ENCODE measurements around the gene TEX48. TPM values are rescaled to one million over a fixed set of nuclear protein-coding genes. Genes with fewer than 3 reads are reported as not detected.

The TEX48 gene
- polyA plus RNA-seq, 2 of the 4 experiments (the other 2 are of a cell fraction), result not detected

DNA sequence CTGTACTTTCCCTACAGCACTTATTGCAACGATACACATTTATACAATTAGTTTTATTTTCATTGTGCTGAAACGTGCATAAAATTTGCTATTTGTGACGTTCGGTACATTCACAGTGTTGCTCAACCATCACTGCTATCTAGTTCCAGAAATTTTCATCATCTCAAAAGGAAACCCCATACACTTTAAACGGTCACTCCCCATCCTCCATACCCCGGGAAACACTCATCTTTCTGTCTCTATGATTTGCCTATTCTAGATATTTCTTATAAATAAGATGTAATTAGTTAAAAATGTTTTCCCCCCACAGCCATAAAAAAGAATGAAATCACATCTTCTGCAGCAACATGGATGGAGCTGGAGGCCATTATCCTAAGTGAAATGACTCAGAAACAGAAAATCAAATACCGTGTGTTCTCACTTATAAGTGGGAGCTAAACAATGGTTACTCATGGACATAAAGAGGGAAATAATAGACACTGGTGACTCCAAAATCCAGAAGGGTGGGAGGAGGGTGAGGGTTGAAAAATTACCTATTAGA lies 40.2 kb upstream of the TEX48 start:
- H3K4me3 ChIP-seq, result no peak overlapping the region
- CTCF ChIA-PET, result interaction anchor here (0.8 to 3.3 kb wide), 6 partner anchors 31 to 188 kb away, joined by 3 to 14 read pairs (median 4); partner anchors contain the start of gene TEX48
- DNase-seq (ENCODE audit: low read depth in 1 of 2, low spot score in 1 of 2), result no peak
- ATAC-seq, result no peak
- TF ChIP-seq MAX (IDR thresholded peaks at IDR 0.05) (0 out of 2 replicates have a peak, but pooled peaks have one; percentile 4), HDAC2 (IDR thresholded peaks at IDR 0.05) (no peak)
- H3K4me2 ChIP-seq, result peak overlapping the region; percentile 57
- H3K27ac ChIP-seq, result no peak overlapping the region
- H3K4me1 ChIP-seq, result peaks cover 17% of the 10 kb centered on the region
- POLR2A ChIA-PET, result no interaction called here
- no peak for FAIRE-seq
- H3K9me3 ChIP-seq, result peaks cover 7% of the 10 kb centered on the region; the same call in 1 of the 3 replicates
- 39% methylated on average over 7 of the region's 7 CpGs for WGBS (ENCODE audit: missing lambda C conversion rate)

DNA sequence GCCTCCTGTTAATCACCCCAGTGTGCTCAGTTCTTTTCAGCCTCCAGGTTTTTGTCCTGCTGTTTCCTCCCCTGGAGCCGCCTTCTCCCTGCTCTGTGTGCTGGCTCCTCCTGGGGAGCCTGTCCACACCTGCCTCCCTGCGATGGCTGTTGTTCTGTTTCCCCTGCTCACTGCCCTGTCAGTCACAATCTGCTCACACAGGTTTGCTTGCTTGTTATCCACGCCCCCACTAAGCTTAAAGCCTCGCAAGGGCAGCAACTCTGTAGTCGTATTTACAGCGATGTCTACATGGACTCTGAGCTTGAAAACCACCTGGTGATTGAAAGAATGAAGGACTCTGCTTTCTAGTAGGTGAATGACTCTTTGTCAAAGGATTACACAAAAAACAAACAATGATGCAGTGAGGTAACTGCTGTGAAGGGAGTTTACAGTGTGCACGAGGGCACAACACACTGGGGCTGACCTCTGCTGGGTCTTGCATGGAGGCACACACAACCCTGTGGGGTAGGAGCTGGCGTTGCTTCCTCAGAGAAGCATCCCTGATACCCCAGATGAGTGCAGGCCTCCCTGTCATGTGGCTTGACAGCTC lies 39.6 kb upstream of the TEX48 start:
- Histone ChIP-seq H3K4me2 (peak overlapping the region; percentile 57), H3K9me3 (peaks cover 7% of the 10 kb centered on the region; the same call in 1 of the 3 replicates), H3K4me1 (peaks cover 17% of the 10 kb centered on the region), H3K4me3 (no peak overlapping the region), H3K27ac (0 out of 6 replicates have a peak overlapping the region, but pooled peaks have one; percentile 1 to 30)
- ATAC-seq (peak; percentile 73 to 74; a peak in 5 of 6 replicates), DNase-seq (ENCODE audit: low read depth in 1 of 2, low spot score in 1 of 2) (peak; percentile 15 to 48), FAIRE-seq (peak; percentile 51)
- POLR2A ChIA-PET, result no interaction called here
- TF ChIP-seq BHLHE40 (IDR thresholded peaks at IDR 0.05; ENCODE audit: low read depth, low read length) (no peak), NPAS2 (CRISPR knock-in tag; IDR thresholded peaks at IDR 0.05; ENCODE audit: borderline replicate concordance) (no peak), POLR2A (IDR thresholded peaks at IDR 0.05; ENCODE audit: low read length) (no peak), CEBPB (IDR thresholded peaks at IDR 0.05) (peak in 1 of 2 experiments; percentile 25; a peak in 1 of 4 replicates), CHD2 (IDR thresholded peaks at IDR 0.05; ENCODE audit: low read length, partially characterized antibody) (no peak), RCOR1 (IDR thresholded peaks at IDR 0.05; ENCODE audit: low read depth, low read length) (no peak), SREBF2 (IDR thresholded peaks at IDR 0.05) (no peak), JUNB (IDR thresholded peaks at IDR 0.05) (no peak), ESRRA (IDR thresholded peaks at IDR 0.05; ENCODE audit: borderline replicate concordance, low read length) (no peak), ZC3H11A (IDR thresholded peaks at IDR 0.05) (no peak), EP300 (IDR thresholded peaks at IDR 0.05) (no peak), HOXA7 (CRISPR knock-in tag; IDR thresholded peaks at IDR 0.05) (no peak), MAX (IDR thresholded peaks at IDR 0.05) (0 out of 2 replicates have a peak, but pooled peaks have one; percentile 44), CBX2 (IDR thresholded peaks at IDR 0.05; ENCODE audit: borderline replicate concordance, low read depth) (no peak), EHF (CRISPR knock-in tag; IDR thresholded peaks at IDR 0.05) (no peak)
- TF ChIP-seq, protein P1, sequence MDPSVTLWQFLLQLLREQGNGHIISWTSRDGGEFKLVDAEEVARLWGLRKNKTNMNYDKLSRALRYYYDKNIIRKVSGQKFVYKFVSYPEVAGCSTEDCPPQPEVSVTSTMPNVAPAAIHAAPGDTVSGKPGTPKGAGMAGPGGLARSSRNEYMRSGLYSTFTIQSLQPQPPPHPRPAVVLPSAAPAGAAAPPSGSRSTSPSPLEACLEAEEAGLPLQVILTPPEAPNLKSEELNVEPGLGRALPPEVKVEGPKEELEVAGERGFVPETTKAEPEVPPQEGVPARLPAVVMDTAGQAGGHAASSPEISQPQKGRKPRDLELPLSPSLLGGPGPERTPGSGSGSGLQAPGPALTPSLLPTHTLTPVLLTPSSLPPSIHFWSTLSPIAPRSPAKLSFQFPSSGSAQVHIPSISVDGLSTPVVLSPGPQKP (IDR thresholded peaks at IDR 0.05; ENCODE audit: low read depth, low read length), result no peak
- CTCF ChIA-PET, result interaction anchor here (0.8 to 3.3 kb wide), 6 partner anchors 30 to 189 kb away, joined by 3 to 14 read pairs (median 4); partner anchors contain the start of gene TEX48
- WGBS (ENCODE audit: missing lambda C conversion rate), result 37% methylated on average over 8 of the region's 8 CpGs

- ATAC-seq (no peak), FAIRE-seq (no peak), DNase-seq (ENCODE audit: low read depth in 1 of 2, low spot score in 1 of 2) (no peak)
- POLR2A ChIA-PET, result no interaction called here
- CTCF ChIA-PET, result interaction anchor here (0.8 to 3.3 kb wide), 6 partner anchors 14 to 294 kb away, joined by 3 to 14 read pairs (median 4); no protein-coding TSS in a partner anchor
- Histone ChIP-seq H3K27ac (no peak overlapping the region), H3K4me1 (peaks cover 17% of the 10 kb centered on the region), H3K4me2 (no peak overlapping the region), H3K4me3 (no peak overlapping the region), H3K9me3 (peaks cover 7% of the 10 kb centered on the region; the same call in 1 of the 3 replicates)
- TF ChIP-seq ZFP36 (IDR thresholded peaks at IDR 0.05; ENCODE audit: borderline replicate concordance, partially characterized antibody), result no peak
- no peak for TF ChIP-seq CEBPB (IDR thresholded peaks at IDR 0.05)
- TF ChIP-seq FOSB (CRISPR knock-in tag; IDR thresholded peaks at IDR 0.05), result no peak
- TF ChIP-seq ZC3H11A (IDR thresholded peaks at IDR 0.05), result no peak
- TF ChIP-seq KDM1A (IDR thresholded peaks at IDR 0.05; ENCODE audit: low read depth), result no peak
- TF ChIP-seq CHD2 (IDR thresholded peaks at IDR 0.05; ENCODE audit: low read length, partially characterized antibody), result no peak
- TF ChIP-seq ZNF302 (CRISPR knock-in tag; IDR thresholded peaks at IDR 0.05), result no peak
- TF ChIP-seq GATA3 (IDR thresholded peaks at IDR 0.05; ENCODE audit: borderline replicate concordance), result no peak
- no peak for TF ChIP-seq EHF (CRISPR knock-in tag; IDR thresholded peaks at IDR 0.05)
- no peak for TF ChIP-seq CHD4 (IDR thresholded peaks at IDR 0.05; ENCODE audit: borderline replicate concordance)
- TF ChIP-seq BCL3 (IDR thresholded peaks at IDR 0.05), result no peak
- no peak for TF ChIP-seq POLR2A (IDR thresholded peaks at IDR 0.05; ENCODE audit: low read length)
- no peak for TF ChIP-seq MAX (IDR thresholded peaks at IDR 0.05)
- TF ChIP-seq TFCP2L1 (CRISPR knock-in tag; IDR thresholded peaks at IDR 0.05), result no peak
- no peak for TF ChIP-seq CBX8 (IDR thresholded peaks at IDR 0.05)
- no peak for TF ChIP-seq SREBF2 (IDR thresholded peaks at IDR 0.05)
- TF ChIP-seq NPAS2 (CRISPR knock-in tag; IDR thresholded peaks at IDR 0.05; ENCODE audit: borderline replicate concordance), result no peak
- WGBS (ENCODE audit: missing lambda C conversion rate), result 83% methylated on average over 3 of the region's 3 CpGs
Observed at GRCh38 chr9:114720086-114720676, 38.2 kb upstream of the TEX48 start.

Data from A549 (cell line).